ELR (cell line): ENCODE data around the gene FAP.

Experiments
- DNase-seq: peaks from one replicate; pipeline ENCODE4 v3.0.0-alpha.2; 2015; ENCODE audit warnings: low read depth

FAP gene

DNA sequence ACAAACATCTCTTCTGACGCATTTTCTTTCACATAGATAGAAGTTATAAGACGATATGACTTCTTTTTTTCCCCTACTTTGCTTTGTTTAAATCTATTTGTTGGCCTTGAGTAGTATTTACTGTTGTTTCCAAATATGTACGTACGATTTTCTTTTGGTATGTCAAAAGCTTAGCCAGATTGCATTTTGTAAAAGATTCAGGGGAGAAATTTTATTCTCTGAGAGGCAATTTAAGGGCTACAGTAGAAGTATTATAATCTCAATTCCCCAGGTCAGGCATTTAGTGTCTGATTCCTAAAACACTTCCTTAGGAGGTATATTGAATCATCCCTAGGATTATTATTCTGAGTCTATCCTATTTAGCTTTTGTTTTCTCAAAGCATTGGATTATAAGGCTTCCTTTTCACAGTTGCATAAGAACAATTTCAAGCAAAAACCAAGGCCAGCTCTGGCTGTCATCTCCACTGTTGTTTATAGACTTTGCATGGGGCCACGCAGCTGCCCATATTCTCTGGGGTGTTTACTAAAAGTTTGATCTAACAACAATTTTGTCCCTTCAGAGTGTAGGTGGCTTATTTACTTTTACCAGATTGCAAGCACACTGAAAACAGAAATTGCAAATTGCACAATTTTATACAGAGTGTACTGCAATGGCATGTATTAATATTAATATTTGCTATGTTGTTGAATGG is 57.6 kb downstream of the FAP start:
- DNase-seq = no peak

DNA sequence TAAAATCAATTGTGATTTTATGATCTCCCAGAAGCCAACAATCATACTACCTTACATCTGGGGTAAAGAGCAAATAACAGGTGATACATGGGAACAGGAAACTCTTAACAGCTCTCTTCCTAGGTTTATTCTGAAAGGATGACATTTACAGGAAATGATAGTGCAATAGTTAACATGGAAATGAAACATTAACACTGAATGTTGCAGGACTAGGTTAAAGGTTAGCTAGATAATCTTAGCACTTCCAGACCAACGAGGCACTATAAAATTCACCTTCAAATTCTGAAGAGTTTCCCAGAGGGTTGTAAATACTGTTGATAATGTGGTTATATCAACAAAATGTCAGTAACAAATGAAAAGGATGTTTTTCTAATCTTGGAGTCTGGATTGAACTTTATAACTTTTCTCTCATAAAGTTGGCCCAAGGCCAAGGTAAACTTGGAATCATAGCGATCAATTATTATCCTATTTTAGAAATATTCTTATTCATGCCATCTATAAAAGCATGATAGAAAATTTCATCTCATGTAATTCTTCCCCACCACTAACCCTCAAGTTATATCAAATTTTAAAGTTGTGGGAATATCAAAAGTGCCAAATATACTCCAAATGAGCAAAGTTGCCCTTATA is 58.3 kb downstream of the FAP start:
- DNase-seq = no peak

- DNase-seq = no peak
Measured at GRCh38 chr2:162184359-162184758, 58.9 kb downstream of the FAP start.

- no peak for DNase-seq
Measured at GRCh38 chr2:162182395-162182794, 60.9 kb downstream of the FAP start.

DNA sequence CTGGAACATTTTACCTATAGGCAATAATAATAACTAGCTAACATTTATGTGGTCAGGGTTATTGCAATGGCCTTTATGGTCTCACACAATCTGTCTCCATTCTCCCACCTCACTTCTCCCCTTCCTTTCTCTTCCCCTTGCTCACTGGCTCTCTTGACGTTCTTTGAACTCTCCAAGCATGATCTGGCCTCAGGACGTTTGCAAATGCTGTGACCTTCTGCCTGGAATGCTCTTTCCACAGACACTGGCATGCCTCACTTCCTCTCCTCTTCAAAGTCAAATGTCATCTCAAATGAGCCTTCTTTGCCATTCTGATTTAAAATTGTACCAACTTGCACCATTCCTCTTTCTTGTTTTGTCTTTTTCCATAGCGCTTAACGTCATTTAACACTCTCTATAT is 65.9 kb downstream of the FAP start:
- DNase-seq = no peak

DNA sequence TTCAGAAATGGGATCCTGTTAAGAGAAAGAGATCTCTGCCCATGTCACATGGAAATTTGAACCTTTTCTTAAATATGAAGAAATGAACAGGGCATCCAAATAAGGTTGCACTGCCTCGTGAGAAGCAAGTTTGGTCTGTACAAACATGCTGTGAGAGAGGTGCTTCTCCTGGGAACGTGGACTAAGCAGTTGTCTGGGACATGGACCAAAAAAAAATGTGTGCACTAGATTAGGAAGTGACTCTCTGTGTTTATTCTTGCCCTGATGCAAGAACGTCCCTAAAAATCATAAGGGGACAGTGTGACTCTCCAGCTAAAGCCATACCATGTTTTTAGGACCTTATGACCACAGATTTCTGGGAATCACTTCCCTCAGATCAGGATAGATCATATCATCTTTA is 67.5 kb downstream of the FAP start:
- no peak for DNase-seq

GRCh38 chr2:162174746-162175145 is 68.5 kb downstream of the FAP start:
- DNase-seq = peak; percentile 38

DNA sequence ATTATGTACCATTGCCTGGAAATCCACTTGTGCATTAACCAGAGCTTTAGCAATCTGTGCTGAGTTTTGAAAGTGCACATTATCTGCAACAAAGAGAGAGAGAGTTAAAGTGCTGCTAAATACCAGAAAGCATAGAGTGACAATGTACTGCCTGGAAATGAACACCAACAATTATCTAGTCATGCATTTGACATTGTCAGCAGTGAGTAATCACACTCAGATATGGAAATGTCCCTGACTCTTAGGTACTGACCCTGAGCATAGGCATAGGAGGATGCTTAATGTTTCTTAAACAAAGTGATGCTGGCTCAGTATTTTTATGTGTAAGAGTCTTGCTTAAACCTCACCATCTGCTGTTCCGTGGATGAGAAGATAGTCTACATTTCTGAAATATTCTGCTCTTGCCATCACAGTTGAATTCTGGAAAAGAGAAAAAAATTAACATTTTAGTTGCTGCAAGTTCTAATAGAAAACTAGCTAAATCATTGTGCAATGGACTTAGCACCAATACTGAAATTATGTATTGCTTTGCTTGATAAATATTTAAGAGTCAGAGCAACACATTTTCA is 70.4 kb downstream of the FAP start:
- DNase-seq = no peak

- DNase-seq = no peak
Measured at GRCh38 chr2:162166745-162167144, 76.5 kb downstream of the FAP start.

DNA sequence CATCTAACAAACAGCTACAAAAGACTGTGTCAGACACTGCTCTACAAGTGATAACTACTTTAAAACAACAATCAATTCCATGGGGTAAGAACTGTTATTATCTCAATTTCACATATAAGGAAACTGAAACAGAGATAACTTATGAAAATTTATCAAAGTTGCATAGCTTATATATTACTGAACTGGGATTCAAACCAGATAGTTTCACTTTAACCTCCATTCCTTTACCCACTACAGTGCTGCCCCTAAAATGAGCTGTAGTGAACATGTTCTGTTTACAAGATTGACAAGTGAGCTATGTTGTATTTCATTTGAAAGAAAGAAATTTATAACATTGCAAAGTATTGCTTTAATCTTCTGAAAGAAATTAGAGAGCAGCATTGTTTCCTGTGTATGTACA is 77.1 kb downstream of the FAP start:
- DNase-seq = no peak

- DNase-seq = peak; percentile 41
Measured at GRCh38 chr2:162164802-162165201, 78.4 kb downstream of the FAP start.

GRCh38 chr2:162159446-162159845 is 83.8 kb downstream of the FAP start:
- DNase-seq = no peak

DNA sequence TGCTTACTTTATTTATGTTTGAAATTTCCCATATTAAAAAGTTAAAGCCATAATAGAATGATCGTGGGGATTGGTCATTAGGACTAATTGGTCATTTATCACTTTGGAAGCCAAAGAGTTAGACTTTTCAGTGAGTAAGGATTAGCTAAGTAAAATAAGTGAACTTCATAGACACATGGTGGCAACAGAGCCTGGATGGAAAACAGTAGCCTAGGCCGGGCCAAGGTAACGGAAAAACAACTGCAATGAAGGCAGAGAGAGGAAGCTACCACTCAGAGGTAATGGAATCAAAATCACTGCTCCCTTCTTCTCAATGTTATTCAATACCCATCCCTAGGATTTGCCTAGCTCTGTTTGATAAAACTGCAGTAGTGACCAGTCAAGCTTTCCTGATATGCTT is 87.1 kb downstream of the FAP start:
- no peak for DNase-seq

- no peak for DNase-seq
Measured at GRCh38 chr2:162155093-162155492, 88.2 kb downstream of the FAP start.

- DNase-seq = peak; percentile 78
Measured at GRCh38 chr2:162153608-162154224, 89.5 kb downstream of the FAP start.

DNA sequence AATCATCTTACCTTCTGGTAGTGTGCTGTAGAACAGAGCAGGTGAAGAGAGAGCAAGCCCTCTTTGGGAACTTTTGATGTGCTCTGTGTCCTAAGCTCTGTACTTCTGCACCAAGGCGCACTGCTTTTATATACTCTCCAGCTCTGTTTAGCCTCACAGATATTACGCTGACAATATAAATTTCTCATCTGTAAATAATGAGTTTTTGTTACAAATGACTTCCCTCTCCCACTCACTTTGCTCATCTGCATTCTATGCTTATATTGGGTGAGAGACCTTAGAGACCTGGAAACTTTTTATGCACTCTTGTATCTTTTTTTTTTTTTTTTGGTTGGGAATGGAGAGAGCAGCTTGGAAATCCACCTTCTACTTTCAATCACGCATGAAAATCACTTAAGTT is 91.1 kb downstream of the FAP start, which contains the start of gene GCG:
TSS of gene GCG (minus strand) at position 101 of the 400 bp plus-strand sequence. CDS start 3,069 bp downstream, outside the sequence.
- DNase-seq = no peak

GRCh38 chr2:162149940-162150339 is 93.3 kb downstream of the FAP start:
- no peak for DNase-seq

- DNase-seq = no peak
Measured at GRCh38 chr2:162149466-162149865, 93.8 kb downstream of the FAP start.

DNA sequence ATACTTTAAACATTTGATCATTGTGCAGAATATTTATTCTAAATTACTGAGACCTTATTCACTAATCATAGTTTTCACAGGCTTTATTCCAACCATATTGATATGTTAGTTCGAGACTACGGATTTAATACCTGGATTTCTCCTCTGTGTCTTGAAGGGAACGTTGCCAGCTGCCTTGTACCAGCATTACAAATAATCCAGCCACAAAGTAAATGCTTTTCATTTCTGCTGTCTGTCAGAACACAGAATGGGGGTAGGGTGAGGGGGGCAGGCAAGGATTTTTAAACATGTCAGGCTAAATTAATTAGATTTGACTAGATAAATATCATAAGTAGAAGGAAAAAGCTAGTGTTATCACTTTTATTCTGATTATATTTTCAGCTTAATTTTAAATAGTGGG is 94.3 kb downstream of the FAP start:
- no peak for DNase-seq

- DNase-seq = no peak
Measured at GRCh38 chr2:162143969-162144368, 99.3 kb downstream of the FAP start.

DNA sequence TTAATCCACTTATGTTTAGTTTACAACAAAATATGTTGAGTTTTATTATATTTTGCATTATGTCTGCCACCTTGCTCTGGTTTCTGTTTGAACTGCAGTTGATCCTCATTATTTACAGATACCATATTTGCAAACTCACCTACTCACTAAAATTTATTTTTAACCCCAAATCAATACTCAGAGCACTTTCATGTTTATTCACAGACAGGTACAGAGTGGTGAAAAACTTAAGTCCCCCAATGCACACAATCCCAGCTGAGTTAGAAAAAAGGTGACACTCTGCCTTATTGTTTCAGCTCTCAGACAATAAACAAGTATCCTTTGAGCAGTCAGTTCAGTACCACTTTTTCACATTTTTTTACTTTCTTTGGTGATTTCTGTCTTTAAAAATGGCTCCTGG is 104.9 kb downstream of the FAP start:
- DNase-seq = no peak

- DNase-seq = no peak
Measured at GRCh38 chr2:162127422-162127821, 115.8 kb downstream of the FAP start.

DNA sequence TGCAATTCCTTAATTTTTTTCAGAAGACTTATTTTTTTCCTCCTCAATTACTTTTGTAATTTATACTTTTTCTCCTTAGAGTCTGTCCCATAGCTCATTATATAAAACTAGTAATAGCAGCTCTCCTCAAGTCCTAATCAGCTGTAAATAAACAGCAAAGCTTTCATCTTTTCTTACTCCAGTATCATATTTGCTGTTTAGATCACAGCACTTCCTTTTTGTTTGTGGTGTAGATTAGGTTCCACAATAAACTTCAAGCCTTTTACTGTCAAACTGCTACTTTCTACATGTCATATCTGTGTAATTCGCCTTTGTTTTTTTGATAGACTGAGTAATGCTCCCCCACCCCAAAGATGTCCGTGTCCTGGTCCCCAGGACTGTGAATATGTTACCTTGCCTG is 116.7 kb downstream of the FAP start:
- no peak for DNase-seq
